Activated CD4-positive, alpha-beta T cell treated with anti-CD3 and anti-CD28 coated beads for 4 hours (primary cell): ENCODE results near the gene TNPO3.
"Not testable (repeated sequence)": the region's sequence is repeated elsewhere in the genome, so short reads cannot be mapped to it uniquely, and the experiment has no call there.

ENCODE experiments used
- DNase-seq, 2 donors: peaks; one replicate each; pipeline ENCODE4 v3.0.0-alpha.2; 2020

TNPO3 gene

GRCh38 chr7:128954830-128955802 lies 99.8 kb downstream of the TNPO3 start:
- DNase-seq: no peak

GRCh38 chr7:128954150-128954549 lies 100.8 kb downstream of the TNPO3 start:
- no peak for DNase-seq

GRCh38 chr7:128951296-128951695 lies 103.6 kb downstream of the TNPO3 start:
- no peak for DNase-seq

- DNase-seq: no peak
These were observed 105.7 kb downstream of the TNPO3 start for GRCh38 chr7:128948976-128949760.

GRCh38 chr7:128948312-128948973 lies 106.5 kb downstream of the TNPO3 start:
- no peak for DNase-seq

- no peak for DNase-seq
These were observed 107.1 kb downstream of the TNPO3 start for GRCh38 chr7:128947854-128948253.

GRCh38 chr7:128946936-128947830 lies 107.7 kb downstream of the TNPO3 start:
- no peak for DNase-seq

- DNase-seq: no peak
These were observed 109.1 kb downstream of the TNPO3 start for GRCh38 chr7:128945668-128946366.

GRCh38 chr7:128944487-128945236 lies 110.2 kb downstream of the TNPO3 start:
- no peak for DNase-seq

GRCh38 chr7:128943251-128943650 lies 111.7 kb downstream of the TNPO3 start:
- not testable (repeated sequence) for DNase-seq

GRCh38 chr7:128941946-128942526 lies 112.9 kb downstream of the TNPO3 start:
- DNase-seq: no peak

- no peak for DNase-seq
These were observed 113.5 kb downstream of the TNPO3 start for GRCh38 chr7:128941323-128941890.

- no peak for DNase-seq
These were observed 114.2 kb downstream of the TNPO3 start for GRCh38 chr7:128940494-128941322.

- DNase-seq: no peak
These were observed 115.0 kb downstream of the TNPO3 start for GRCh38 chr7:128939861-128940410.

- no peak for DNase-seq
These were observed 115.6 kb downstream of the TNPO3 start for GRCh38 chr7:128939075-128939860.

GRCh38 chr7:128938544-128939074 lies 116.3 kb downstream of the TNPO3 start:
- DNase-seq: no peak
